Cardiac muscle cell (in vitro differentiated cells and primary cell): ENCODE measurements around the gene LIN7B. TPM values are rescaled to one million over a fixed set of nuclear protein-coding genes. Genes with fewer than 3 reads are reported as not detected.

Experiments
- DNase-seq, 2 donors: peaks; one replicate each; pipeline versions ENCODE4 v3.0.0 to v3.0.0-alpha.2; 2010 to 2017; ENCODE audit warnings: low read depth in 1 of 2, low spot score in 1 of 2
- H3K27ac ChIP-seq: fragments of 200-600 bp; sonication (generic); 2 replicates; pipeline ENCODE4 v1.5.1; 2016
- H3K27me3 ChIP-seq: fragments of 200-600 bp; sonication (generic); 2 replicates; pipeline ENCODE4 v1.6.0; 2016; ENCODE audit warnings: control low read depth
- H3K36me3 ChIP-seq: fragments of 200-600 bp; sonication (generic); 2 replicates; pipeline ENCODE4 v1.5.1; 2016; ENCODE audit warnings: control low read depth
- H3K4me1 ChIP-seq: fragments of 200-600 bp; sonication (generic); 2 replicates; pipeline ENCODE4 v1.8.1; 2017; ENCODE audit warnings: low read depth, mild to moderate bottlenecking, mixed run types
- H3K4me3 ChIP-seq: fragments of 200-600 bp; sonication (generic); 2 replicates; pipeline ENCODE4 v1.5.1; 2016; ENCODE audit warnings: mild to moderate bottlenecking
- H3K9me3 ChIP-seq: fragments of 200-600 bp; sonication (generic); 2 replicates; pipeline ENCODE4 v1.5.1; 2017; ENCODE audit warnings: low read depth, mild to moderate bottlenecking, control low read depth
- polyA plus RNA-seq: library from polyadenylated mRNA; unstranded; fragments of >200 nt; fragmentation: Nextera tagmentation; extraction: Ambion mirVana; gene quantifications from 2 replicates; pipeline ENCODE4 v1.2.1, GENCODE V29; 2016
- total RNA-seq: library from RNA; depleted of rRNA; stranded (reverse); fragments of >200 nt; gene quantifications from 2 replicates; pipeline ENCODE4 v1.2.3, GENCODE V29; 2016
- TF ChIP-seq, protein P1 (sequence below): IDR thresholded peaks from 2 replicates; pipeline ENCODE4 v1.5.1; 2012; ENCODE audit warnings: low read depth, mild to moderate bottlenecking, low read length

Gene LIN7B
- total and polyA plus RNA-seq, 2 experiments from 2014 or later = 20.0 to 37.8 TPM

DNA sequence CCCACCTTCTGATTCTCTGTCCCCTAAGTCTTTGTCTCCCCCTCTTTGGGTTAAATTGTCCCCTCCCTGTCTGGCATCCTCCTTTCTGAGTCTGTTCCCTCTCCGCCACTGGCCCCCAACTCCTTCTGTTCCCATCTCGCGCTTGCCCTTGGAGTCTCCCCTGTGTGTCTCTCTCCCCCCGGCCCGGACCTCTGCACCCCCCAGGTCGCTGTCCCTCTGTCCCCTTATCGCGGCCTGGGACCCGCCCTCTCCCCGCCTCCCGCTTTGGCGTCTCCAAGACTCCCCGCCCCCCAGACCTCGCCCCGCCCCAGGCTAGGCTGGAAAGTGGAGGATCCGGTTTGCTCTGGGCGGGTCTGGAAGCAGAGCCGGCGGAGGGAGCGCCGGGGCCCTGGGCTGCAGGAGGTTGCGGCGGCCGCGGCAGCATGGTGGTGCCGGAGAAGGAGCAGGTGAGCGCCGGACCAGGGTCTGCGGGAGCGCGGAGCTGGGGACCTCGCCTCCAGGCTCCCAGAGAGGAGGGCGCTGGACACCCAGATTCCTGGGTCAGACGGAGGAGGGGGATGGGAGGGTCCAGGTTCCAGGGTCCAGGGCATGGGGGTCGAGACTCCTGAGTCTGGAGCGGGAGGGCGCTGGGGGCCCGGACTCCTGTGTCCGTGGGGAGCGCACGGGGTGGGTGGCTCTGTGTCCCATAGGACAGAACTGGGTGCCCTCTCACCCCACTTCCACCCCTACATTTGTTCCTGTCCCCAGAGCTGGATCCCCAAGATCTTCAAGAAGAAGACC lies 43.5 kb downstream of the LIN7B start, which contains the start of gene TRPM4:
Gene TRPM4, plus strand, starts transcription at position 348 of the 780 bp plus-strand sequence. Its CDS starts 75 bp downstream, at position 423.
- Histone ChIP-seq H3K4me3 (peak within 1 kb of the TSS; percentile 67), H3K27ac (peak within 1 kb of the TSS; percentile 88), H3K27me3 (no peaks in the 10 kb centered on the region), H3K9me3 (no peaks in the 10 kb centered on the region), H3K4me1 (peaks cover 25% of the 10 kb centered on the region), H3K36me3 (peaks cover 3% of the 10 kb centered on the region)
- TF ChIP-seq, protein P1, sequence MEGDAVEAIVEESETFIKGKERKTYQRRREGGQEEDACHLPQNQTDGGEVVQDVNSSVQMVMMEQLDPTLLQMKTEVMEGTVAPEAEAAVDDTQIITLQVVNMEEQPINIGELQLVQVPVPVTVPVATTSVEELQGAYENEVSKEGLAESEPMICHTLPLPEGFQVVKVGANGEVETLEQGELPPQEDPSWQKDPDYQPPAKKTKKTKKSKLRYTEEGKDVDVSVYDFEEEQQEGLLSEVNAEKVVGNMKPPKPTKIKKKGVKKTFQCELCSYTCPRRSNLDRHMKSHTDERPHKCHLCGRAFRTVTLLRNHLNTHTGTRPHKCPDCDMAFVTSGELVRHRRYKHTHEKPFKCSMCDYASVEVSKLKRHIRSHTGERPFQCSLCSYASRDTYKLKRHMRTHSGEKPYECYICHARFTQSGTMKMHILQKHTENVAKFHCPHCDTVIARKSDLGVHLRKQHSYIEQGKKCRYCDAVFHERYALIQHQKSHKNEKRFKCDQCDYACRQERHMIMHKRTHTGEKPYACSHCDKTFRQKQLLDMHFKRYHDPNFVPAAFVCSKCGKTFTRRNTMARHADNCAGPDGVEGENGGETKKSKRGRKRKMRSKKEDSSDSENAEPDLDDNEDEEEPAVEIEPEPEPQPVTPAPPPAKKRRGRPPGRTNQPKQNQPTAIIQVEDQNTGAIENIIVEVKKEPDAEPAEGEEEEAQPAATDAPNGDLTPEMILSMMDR = no peak
- DNase-seq = peak; percentile 82 to 96

DNA sequence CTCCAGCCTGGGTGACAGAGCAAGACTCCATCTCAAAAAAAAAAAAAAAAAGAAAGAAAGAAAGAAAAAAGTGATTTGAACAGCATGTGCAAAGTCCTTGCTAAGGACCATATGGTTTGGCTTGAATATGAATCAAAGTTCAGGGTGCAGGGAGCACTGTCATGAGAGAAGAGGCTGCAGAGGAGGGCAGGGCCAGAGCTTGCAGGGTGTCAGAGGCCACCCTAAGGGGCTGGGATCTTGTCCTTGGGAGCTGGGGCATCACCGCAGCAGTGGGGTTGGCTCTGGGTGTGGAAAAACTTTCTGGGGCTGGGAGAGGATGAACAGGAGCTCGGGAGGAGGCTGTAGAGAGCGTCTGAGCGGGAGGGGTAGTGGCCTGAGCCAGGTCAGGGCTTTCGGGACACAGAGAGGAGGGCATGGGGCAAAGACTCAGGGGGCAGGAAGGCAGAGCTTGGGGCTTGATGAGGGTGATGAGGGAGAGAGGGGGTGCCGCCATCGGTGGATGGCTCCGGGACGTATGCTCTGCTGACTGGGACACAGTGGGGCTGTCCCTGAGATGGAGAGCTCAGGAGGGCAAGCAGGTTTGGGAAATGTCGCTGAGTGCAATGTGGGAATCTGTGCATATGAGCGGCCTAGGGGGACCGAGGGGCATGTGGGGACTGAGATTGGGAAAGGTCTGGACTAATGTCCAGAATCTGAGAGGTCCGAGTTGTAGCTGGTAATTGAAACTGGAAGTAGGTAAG lies 46.5 kb downstream of the LIN7B start:
- TF ChIP-seq, protein P1 = no peak
- no peak overlapping the region for H3K4me3 ChIP-seq
- H3K27ac ChIP-seq = no peak overlapping the region
- peaks cover 6% of the 10 kb centered on the region for H3K36me3 ChIP-seq
- no peaks in the 10 kb centered on the region for H3K27me3 ChIP-seq
- no peak for DNase-seq
- no peaks in the 10 kb centered on the region for H3K9me3 ChIP-seq
- H3K4me1 ChIP-seq = peaks cover 33% of the 10 kb centered on the region

DNA sequence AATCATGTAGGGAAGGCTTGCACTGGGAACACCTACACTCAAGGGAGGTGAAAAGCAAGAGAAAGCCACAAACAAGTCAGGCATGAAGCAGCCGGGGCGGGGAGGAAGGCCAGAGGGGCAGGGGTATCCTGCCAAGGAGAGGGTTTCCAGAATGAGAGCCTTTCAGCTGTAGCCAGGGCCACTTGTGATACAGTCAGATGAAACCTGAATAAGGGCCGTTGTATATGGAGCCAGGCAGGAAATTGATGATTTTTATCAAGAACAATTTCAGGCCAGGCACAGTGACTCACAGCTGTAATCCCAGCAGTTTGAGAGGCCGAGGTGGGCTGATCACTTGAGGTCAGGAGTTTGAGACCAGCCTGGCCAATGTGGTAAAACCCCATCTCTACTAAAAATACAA lies 47.8 kb downstream of the LIN7B start:
- H3K9me3 ChIP-seq = no peaks in the 10 kb centered on the region
- no peak overlapping the region for H3K4me3 ChIP-seq
- H3K36me3 ChIP-seq = peaks cover 6% of the 10 kb centered on the region
- H3K4me1 ChIP-seq = peaks cover 32% of the 10 kb centered on the region
- TF ChIP-seq, protein P1 = no peak
- H3K27ac ChIP-seq = no peak overlapping the region
- no peak for DNase-seq
- H3K27me3 ChIP-seq = no peaks in the 10 kb centered on the region

DNA sequence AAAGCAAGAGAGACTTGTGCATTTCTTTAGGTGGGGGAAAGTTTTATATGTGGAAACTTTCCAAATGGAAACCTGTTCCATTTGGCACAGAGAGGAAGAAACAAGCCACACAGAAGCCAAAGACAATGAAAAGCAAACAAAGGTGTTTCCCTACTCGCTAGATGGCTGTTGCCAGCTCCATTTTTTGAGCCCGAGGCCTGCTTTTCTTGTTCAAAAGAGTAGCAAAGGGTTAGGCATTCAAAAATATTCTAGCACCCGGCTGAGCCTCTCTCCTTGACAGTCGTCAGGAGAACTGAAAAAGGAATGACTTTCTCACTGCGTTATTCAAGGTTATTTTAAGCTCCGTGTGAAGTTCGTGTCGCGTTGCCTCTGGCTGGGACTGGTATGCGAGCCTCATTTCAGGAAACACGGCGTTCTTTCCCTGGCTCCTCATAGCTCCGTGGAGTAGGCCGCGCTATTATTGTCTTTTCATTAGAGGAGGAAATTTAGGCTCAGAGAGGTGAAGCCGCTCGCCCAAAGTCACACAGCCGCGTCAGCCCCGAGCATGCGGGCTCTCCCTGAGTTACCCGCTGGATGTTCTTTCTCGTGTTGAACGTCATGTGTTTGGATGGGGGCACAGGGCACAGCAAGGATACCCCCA lies 51.1 kb downstream of the LIN7B start:
- DNase-seq = peak in 1 of 2 donors; percentile 90
- TF ChIP-seq, protein P1 = no peak
- Histone ChIP-seq H3K36me3 (peaks cover 6% of the 10 kb centered on the region), H3K9me3 (no peaks in the 10 kb centered on the region), H3K4me1 (peaks cover 16% of the 10 kb centered on the region), H3K27ac (peak overlapping the region; percentile 100), H3K4me3 (no peak overlapping the region), H3K27me3 (no peaks in the 10 kb centered on the region)

DNA sequence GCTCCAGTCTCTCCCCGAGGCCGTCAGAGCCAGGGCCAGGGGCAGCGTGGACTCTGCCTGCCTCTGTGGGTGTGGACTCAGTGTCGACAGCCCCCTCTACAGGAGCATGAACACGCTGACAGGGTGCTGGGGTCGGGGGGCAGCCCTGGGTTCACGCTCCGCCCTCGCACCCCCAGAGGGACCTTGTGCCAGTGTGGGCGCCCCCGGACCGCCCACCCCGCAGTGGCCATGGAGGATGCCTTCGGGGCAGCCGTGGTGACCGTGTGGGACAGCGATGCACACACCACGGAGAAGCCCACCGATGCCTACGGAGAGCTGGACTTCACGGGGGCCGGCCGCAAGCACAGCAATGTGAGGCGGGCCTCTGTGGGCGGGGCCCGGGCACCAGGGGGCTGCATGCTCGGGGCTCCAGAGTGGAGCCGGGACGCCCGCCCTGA lies 51.7 kb downstream of the LIN7B start:
- DNase-seq = no peak
- H3K9me3 ChIP-seq = no peaks in the 10 kb centered on the region
- peaks cover 13% of the 10 kb centered on the region for H3K36me3 ChIP-seq
- TF ChIP-seq, protein P1 = no peak
- no peaks in the 10 kb centered on the region for H3K27me3 ChIP-seq
- H3K27ac ChIP-seq = peak overlapping the region; percentile 100
- H3K4me3 ChIP-seq = no peak overlapping the region
- peaks cover 16% of the 10 kb centered on the region for H3K4me1 ChIP-seq
